NT2/D1 (cell line): ENCODE data around the gene NIPAL3.

ENCODE experiments used
- YY1 ChIP-seq: IDR thresholded peaks from 2 replicates; pipeline ENCODE4 v1.6.1; 2011; ENCODE audit not compliant: insufficient read length, insufficient read depth
- ZNF274 ChIP-seq: IDR thresholded peaks from 2 replicates; pipeline ENCODE4 v1.6.1; 2011; ENCODE audit warnings: mild to moderate bottlenecking, low read depth, low read length

GRCh38 chr1:24457866-24458265, 42.3 kb downstream of the NIPAL3 start:
- no peak for TF ChIP-seq YY1
- TF ChIP-seq ZNF274, result no peak
